Right ventricle myocardium inferior (tissue), 1 donor: ENCODE data around the gene IGF2. TPM values are rescaled to one million over a fixed set of nuclear protein-coding genes. Genes with fewer than 3 reads are reported as not detected.

ENCODE experiments used
- ATAC-seq: fragments of 200-7000 bp; cut with Tn5 transposase; one replicate; pipeline ENCODE4 v1.9.1; 2020; ENCODE audit warnings: mild to moderate bottlenecking, moderate library complexity
- DNase-seq: peaks from one replicate; pipeline ENCODE4 v3.0.0; 2021; ENCODE audit errors: missing footprints
- intact Hi-C: fragments of 100-400 bp; cut with DNase I; formaldehyde crosslinking; loops from one replicate; pipeline ENCODE4 v1.11.0; 2022
- total RNA-seq: library from RNA; stranded (reverse); fragmentation: NEBNext Ultra II Directional; extraction: Animal tissue kit (Norgen Biotek cat#: 25700); gene quantifications from one replicate; pipeline ENCODE4 v1.2.1, GENCODE V29; 2021
- donor health status: DM: no; HTN: yes; CAD: no; lungs with severe emphysema.

The IGF2 gene
- total RNA-seq, 1 donor from 2014 or later, result 80.9 TPM

GRCh38 chr11:2173150-2173693 lies 34.0 kb upstream of the IGF2 start:
- ATAC-seq, result no peak
- DNase-seq, result no peak
- intact Hi-C loops, result no loop called here

GRCh38 chr11:2172676-2173075 lies 33.5 kb upstream of the IGF2 start:
- intact Hi-C loops, result no loop called here
- DNase-seq (no peak), ATAC-seq (no peak)

GRCh38 chr11:2171591-2172003 lies 32.4 kb upstream of the IGF2 start, which contains the start of gene TH:
TH (minus strand) TSS chr11:2171815; CDS start chr11:2171786, 29 bp downstream.
- no peak for DNase-seq
- intact Hi-C loops, result no loop called here
- no peak for ATAC-seq

- ATAC-seq, result no peak
- DNase-seq, result no peak
- intact Hi-C loops, result no loop called here
These were observed 30.7 kb upstream of the IGF2 start for GRCh38 chr11:2169626-2170570.

- no peak for DNase-seq
- no peak for ATAC-seq
- intact Hi-C loops, result no loop called here
These were observed 29.8 kb upstream of the IGF2 start for GRCh38 chr11:2169005-2169378.

- intact Hi-C loops, result no loop called here
- DNase-seq, result no peak
- no peak for ATAC-seq
These were observed 29.3 kb upstream of the IGF2 start for GRCh38 chr11:2168286-2169004.

GRCh38 chr11:2167141-2168045 lies 28.2 kb upstream of the IGF2 start:
- ATAC-seq (no peak), DNase-seq (no peak)
- intact Hi-C loops, result no loop called here

- intact Hi-C loops, result no loop called here
- DNase-seq (peak; percentile 84), ATAC-seq (peak; percentile 45)
These were observed 27.1 kb upstream of the IGF2 start for GRCh38 chr11:2166091-2166851.

GRCh38 chr11:2165571-2165970 lies 26.4 kb upstream of the IGF2 start:
- ATAC-seq, result no peak
- no peak for DNase-seq
- intact Hi-C loops, result no loop called here

- no peak for DNase-seq
- intact Hi-C loops, result no loop called here
- no peak for ATAC-seq
These were observed 25.8 kb upstream of the IGF2 start for GRCh38 chr11:2164861-2165555.

GRCh38 chr11:2164081-2164480 lies 24.9 kb upstream of the IGF2 start:
- no peak for DNase-seq
- no peak for ATAC-seq
- intact Hi-C loops, result no loop called here

GRCh38 chr11:2163428-2163978 lies 24.3 kb upstream of the IGF2 start:
- DNase-seq, result no peak
- intact Hi-C loops, result no loop called here

GRCh38 chr11:2160736-2161259 lies 21.6 kb upstream of the IGF2 start, which contains the start of gene INS:
INS (minus strand) TSS chr11:2161209; CDS start chr11:2160971, 238 bp downstream.
- no peak for DNase-seq
- intact Hi-C loops, result no loop called here
- ATAC-seq, result no peak

More at GRCh38 chr11:2163428-2163978, 24.3 kb upstream of the IGF2 start:
- no peak for ATAC-seq

GRCh38 chr11:2159536-2160413 lies 20.6 kb upstream of the IGF2 start:
- DNase-seq (no peak), ATAC-seq (no peak)
- intact Hi-C loops, result no loop called here

- ATAC-seq (no peak), DNase-seq (no peak)
- intact Hi-C loops, result no loop called here
These were observed 19.8 kb upstream of the IGF2 start for GRCh38 chr11:2158966-2159365.

GRCh38 chr11:2158296-2158737 lies 19.1 kb upstream of the IGF2 start:
- no peak for DNase-seq
- ATAC-seq, result no peak
- intact Hi-C loops, result no loop called here
